Liver (tissue), 9 donors: ENCODE measurements around the gene ANTXR1. TPM values are rescaled to one million over a fixed set of nuclear protein-coding genes. Genes with fewer than 3 reads are reported as not detected.

Experiments
- DNase-seq: peaks from one replicate; pipeline ENCODE4 v3.0.0-alpha.2; 2017; ENCODE audit warnings: low spot score
- H3K27ac ChIP-seq, 2 donors: one replicate each; pipeline ENCODE4 v1.7.0; 2013; ENCODE audit warnings: inconsistent platforms in 2 of 2, low read length in 2 of 2, control low read depth in 1 of 2, low read depth in 1 of 2, mild to moderate bottlenecking in 1 of 2
- H3K27me3 ChIP-seq, 4 donors: one replicate each; pipeline versions ENCODE4 v1.6.1 to v1.7.0; 2013; ENCODE audit warnings: low read length in 3 of 4, inconsistent platforms in 1 of 4, mild to moderate bottlenecking in 1 of 4, moderate library complexity in 1 of 4; ENCODE audit not compliant: control insufficient read depth in 4 of 4, insufficient read depth in 4 of 4
- H3K36me3 ChIP-seq, 4 donors: one replicate each; pipeline versions ENCODE4 v1.6.1 to v1.7.0; 2013; ENCODE audit warnings: low read length in 3 of 4, mild to moderate bottlenecking in 3 of 4, low read depth in 1 of 4, moderate library complexity in 1 of 4; ENCODE audit not compliant: control insufficient read depth in 4 of 4, insufficient read depth in 3 of 4
- H3K4me1 ChIP-seq, 4 donors: one replicate each; pipeline versions ENCODE4 v1.6.1 to v1.7.0; 2013; ENCODE audit warnings: low read length in 3 of 4, mild to moderate bottlenecking in 3 of 4, moderate library complexity in 1 of 4; ENCODE audit not compliant: control insufficient read depth in 4 of 4, insufficient read depth in 4 of 4
- H3K4me3 ChIP-seq, 3 donors: one replicate each; pipeline versions ENCODE4 v1.6.1 to v1.7.0; 2013; ENCODE audit warnings: low read length in 3 of 3, control low read depth in 1 of 3, low read depth in 1 of 3, mild to moderate bottlenecking in 1 of 3
- H3K9ac ChIP-seq, 2 donors: one replicate each; pipeline ENCODE4 v1.7.0; 2013; ENCODE audit warnings: low read length in 2 of 2, mild to moderate bottlenecking in 2 of 2, moderate library complexity in 2 of 2, control low read depth in 1 of 2, low read depth in 1 of 2
- H3K9me3 ChIP-seq, 4 donors: one replicate each; pipeline versions ENCODE4 v1.6.1 to v1.7.0; 2013; ENCODE audit warnings: low read length in 3 of 4; ENCODE audit not compliant: control insufficient read depth in 4 of 4
- EGR1 ChIP-seq, 2 donors: IDR thresholded peaks; 2 replicates each; pipeline ENCODE4 v1.6.1; 2016 to 2018; ENCODE audit warnings: antibody characterized with exemption in 2 of 2, low read depth in 2 of 2
- FOXA1 ChIP-seq: IDR thresholded peaks from 2 replicates; pipeline ENCODE4 v1.6.1; 2016; ENCODE audit warnings: antibody characterized with exemption
- FOXA2 ChIP-seq: IDR thresholded peaks from 2 replicates; pipeline ENCODE4 v1.6.1; 2016; ENCODE audit warnings: antibody characterized with exemption
- GABPA ChIP-seq, 2 donors: IDR thresholded peaks in 1 of 2; conservative IDR thresholded peaks in 1 of 2; 2 replicates each; pipeline ENCODE4 v1.6.1; 2016; ENCODE audit warnings: antibody characterized with exemption in 2 of 2, mild to moderate bottlenecking in 1 of 2, moderate library complexity in 1 of 2
- HNF4A ChIP-seq, 2 donors: conservative IDR thresholded peaks; 2 replicates each; pipeline ENCODE4 v1.6.1; 2016; ENCODE audit warnings: antibody characterized with exemption in 2 of 2, mild to moderate bottlenecking in 2 of 2
- HNF4G ChIP-seq: IDR thresholded peaks from 2 replicates; pipeline ENCODE4 v1.6.1; 2016; ENCODE audit warnings: antibody characterized with exemption
- JUND ChIP-seq, 2 donors: IDR thresholded peaks; 2 replicates each; pipeline ENCODE4 v1.6.1; 2016; ENCODE audit warnings: antibody characterized with exemption in 2 of 2
- NR2F2 ChIP-seq: IDR thresholded peaks from 2 replicates; pipeline ENCODE4 v1.6.1; 2016; ENCODE audit warnings: antibody characterized with exemption
- RAD21 ChIP-seq, 2 donors: IDR thresholded peaks; 2 replicates each; pipeline ENCODE4 v1.6.1; 2016; ENCODE audit warnings: antibody characterized with exemption in 2 of 2, mild to moderate bottlenecking in 2 of 2
- RXRA ChIP-seq, 2 donors: IDR thresholded peaks; 2 replicates each; pipeline ENCODE4 v1.6.1; 2017 to 2018; ENCODE audit warnings: antibody characterized with exemption in 2 of 2, mild to moderate bottlenecking in 1 of 2
- SP1 ChIP-seq: IDR thresholded peaks from 2 replicates; pipeline ENCODE4 v1.6.1; 2018; ENCODE audit warnings: antibody characterized with exemption, mild to moderate bottlenecking
- TAF1 ChIP-seq: conservative IDR thresholded peaks from 2 replicates; pipeline ENCODE4 v1.6.1; 2016; ENCODE audit warnings: antibody characterized with exemption, mild to moderate bottlenecking
- YY1 ChIP-seq: IDR thresholded peaks from 2 replicates; pipeline ENCODE4 v1.6.1; 2016; ENCODE audit warnings: antibody characterized with exemption, mild to moderate bottlenecking
- WGBS: extraction: QIAGEN DNeasy Blood & Tissue Kit; methylation state at CpG from one replicate; pipeline ENCODE4 v1.1.7; 2013; 5-methylcytosine and 5-hydroxymethylcytosine counted together
- polyA plus RNA-seq, 2 donors: library from polyadenylated mRNA; stranded (reverse) in 1 of 2; unstranded in 1 of 2; fragments of 200-250 nt in 1 of 2; fragments of >200 nt in 1 of 2; fragmentation: Nextera tagmentation in 1 of 2; extraction: Ambion mirVana in 1 of 2; gene quantifications; one replicate each; pipeline versions ENCODE4 v1.2.1 to v1.2.3, GENCODE V29; 2013 to 2015
- total RNA-seq, 2 donors: library from RNA; depleted of rRNA; stranded (reverse); fragments of >200 nt; gene quantifications; one replicate each; pipeline ENCODE4 v1.2.3, GENCODE V29; 2014
- TF ChIP-seq, protein P1 (sequence below): IDR thresholded peaks from 2 replicates; pipeline ENCODE4 v1.6.1; 2016; ENCODE audit warnings: antibody characterized with exemption
- TF ChIP-seq, protein P2 (sequence below): fragments of 150-350 bp; IDR thresholded peaks from 2 replicates; pipeline ENCODE4 v1.5.1; 2017; ENCODE audit warnings: improper control_type of control experiment, low read depth, low read length; ENCODE audit not compliant: missing input control
- TF ChIP-seq, protein P3 (sequence below): IDR thresholded peaks from 2 replicates; pipeline ENCODE4 v1.6.1; 2016; ENCODE audit warnings: antibody characterized with exemption
- TF ChIP-seq, protein P4 (sequence below): IDR thresholded peaks from 2 replicates; pipeline ENCODE4 v1.6.1; 2016; ENCODE audit warnings: antibody characterized with exemption, mild to moderate bottlenecking
- TF ChIP-seq, protein P5 (sequence below): IDR thresholded peaks from 2 replicates; pipeline ENCODE4 v1.6.1; 2016; ENCODE audit warnings: antibody characterized with exemption
- donor health status: healthy.
- donor health status: healthy.
- donor health status: healthy.
- donor health status: healthy.
- donor health status: healthy.

Gene ANTXR1
- total and polyA plus RNA-seq, 4 donors = 0.60 to 3.6 (median 1.8) TPM

DNA sequence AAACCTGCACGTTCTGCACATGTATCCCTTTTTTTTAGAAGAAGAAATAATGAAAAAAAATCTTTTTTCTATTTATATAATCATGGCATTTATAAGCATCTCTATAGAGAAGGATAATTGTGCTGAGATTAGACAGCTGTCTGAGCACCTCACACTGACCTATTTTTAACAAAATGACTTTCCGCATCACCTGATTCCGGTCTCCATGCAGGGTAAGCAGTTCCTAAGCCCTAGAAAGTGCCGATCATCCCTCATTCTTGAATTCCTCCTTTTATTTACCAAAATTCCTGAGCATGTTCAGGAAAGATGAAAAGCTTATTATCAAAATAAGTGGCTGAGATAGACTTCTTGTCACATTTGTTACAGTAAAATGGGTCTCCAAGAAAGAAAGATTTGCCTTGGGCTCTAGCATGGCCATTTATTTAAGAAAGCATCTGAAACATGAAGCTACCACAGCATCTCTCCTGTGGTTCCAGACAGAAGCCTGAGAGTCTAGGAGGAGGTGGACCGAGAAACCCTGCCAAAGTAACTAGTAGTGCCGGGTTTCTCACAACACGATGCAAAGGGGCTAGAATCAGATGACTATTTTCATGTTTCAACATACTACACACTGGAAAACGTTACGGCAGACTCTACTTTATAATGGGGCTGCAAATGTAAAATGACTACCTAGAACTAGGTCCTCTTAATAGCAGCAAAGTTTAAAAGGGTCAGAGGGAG is 37.9 kb upstream of the ANTXR1 start:
- Histone ChIP-seq H3K4me3 (no peak overlapping the region), H3K36me3 (no peaks in the 10 kb centered on the region), H3K4me1 (no peaks in the 10 kb centered on the region), H3K9ac (no peak overlapping the region), H3K27me3 (no peaks in the 10 kb centered on the region), H3K9me3 (no peaks in the 10 kb centered on the region), H3K27ac (no peak overlapping the region)
- TF ChIP-seq, protein P1, sequence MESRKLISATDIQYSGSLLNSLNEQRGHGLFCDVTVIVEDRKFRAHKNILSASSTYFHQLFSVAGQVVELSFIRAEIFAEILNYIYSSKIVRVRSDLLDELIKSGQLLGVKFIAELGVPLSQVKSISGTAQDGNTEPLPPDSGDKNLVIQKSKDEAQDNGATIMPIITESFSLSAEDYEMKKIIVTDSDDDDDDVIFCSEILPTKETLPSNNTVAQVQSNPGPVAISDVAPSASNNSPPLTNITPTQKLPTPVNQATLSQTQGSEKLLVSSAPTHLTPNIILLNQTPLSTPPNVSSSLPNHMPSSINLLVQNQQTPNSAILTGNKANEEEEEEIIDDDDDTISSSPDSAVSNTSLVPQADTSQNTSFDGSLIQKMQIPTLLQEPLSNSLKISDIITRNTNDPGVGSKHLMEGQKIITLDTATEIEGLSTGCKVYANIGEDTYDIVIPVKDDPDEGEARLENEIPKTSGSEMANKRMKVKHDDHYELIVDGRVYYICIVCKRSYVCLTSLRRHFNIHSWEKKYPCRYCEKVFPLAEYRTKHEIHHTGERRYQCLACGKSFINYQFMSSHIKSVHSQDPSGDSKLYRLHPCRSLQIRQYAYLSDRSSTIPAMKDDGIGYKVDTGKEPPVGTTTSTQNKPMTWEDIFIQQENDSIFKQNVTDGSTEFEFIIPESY = no peak
- TF ChIP-seq HNF4A (conservative IDR thresholded peaks at IDR 0.05) = no peak
- no peak for TF ChIP-seq EGR1 (IDR thresholded peaks at IDR 0.05; ENCODE audit: low read depth in 2 of 2)
- DNase-seq = no peak
- WGBS = 78% methylated on average over 9 of the region's 9 CpGs

DNA sequence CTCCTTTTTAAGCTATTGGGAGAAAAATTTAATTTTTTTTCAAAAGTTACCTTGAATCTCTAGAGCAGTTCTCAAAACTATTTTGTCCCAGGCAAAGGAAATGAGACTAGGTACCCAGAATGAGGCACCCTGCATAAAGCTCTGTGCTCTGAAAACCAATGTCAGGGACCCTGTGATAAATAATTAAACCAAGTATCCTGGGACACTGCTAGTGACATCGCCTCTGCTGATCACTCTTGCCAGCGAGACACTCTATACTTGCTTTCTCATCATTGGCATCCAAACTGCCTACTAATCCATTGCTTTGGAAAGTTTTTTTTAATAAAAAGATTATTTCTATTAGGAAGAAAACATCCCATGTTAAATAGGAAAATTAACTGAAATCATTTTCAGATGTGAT is 37.1 kb upstream of the ANTXR1 start:
- no peak overlapping the region for H3K4me3 ChIP-seq
- TF ChIP-seq, protein P2, sequence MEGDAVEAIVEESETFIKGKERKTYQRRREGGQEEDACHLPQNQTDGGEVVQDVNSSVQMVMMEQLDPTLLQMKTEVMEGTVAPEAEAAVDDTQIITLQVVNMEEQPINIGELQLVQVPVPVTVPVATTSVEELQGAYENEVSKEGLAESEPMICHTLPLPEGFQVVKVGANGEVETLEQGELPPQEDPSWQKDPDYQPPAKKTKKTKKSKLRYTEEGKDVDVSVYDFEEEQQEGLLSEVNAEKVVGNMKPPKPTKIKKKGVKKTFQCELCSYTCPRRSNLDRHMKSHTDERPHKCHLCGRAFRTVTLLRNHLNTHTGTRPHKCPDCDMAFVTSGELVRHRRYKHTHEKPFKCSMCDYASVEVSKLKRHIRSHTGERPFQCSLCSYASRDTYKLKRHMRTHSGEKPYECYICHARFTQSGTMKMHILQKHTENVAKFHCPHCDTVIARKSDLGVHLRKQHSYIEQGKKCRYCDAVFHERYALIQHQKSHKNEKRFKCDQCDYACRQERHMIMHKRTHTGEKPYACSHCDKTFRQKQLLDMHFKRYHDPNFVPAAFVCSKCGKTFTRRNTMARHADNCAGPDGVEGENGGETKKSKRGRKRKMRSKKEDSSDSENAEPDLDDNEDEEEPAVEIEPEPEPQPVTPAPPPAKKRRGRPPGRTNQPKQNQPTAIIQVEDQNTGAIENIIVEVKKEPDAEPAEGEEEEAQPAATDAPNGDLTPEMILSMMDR = no peak
- TF ChIP-seq SP1 (no peak), JUND (IDR thresholded peaks at IDR 0.05) (no peak), RXRA (IDR thresholded peaks at IDR 0.05) (no peak), FOXA2 (no peak), HNF4A (conservative IDR thresholded peaks at IDR 0.05) (no peak), HNF4G (no peak), YY1 (no peak), EGR1 (IDR thresholded peaks at IDR 0.05; ENCODE audit: low read depth in 2 of 2) (no peak), TAF1 (no peak), GABPA (IDR thresholded peaks at IDR 0.05 in 1 of 2, conservative IDR thresholded peaks at IDR 0.05 in 1 of 2) (no peak), NR2F2 (no peak), RAD21 (IDR thresholded peaks at IDR 0.05) (no peak), FOXA1 (no peak)
- TF ChIP-seq, protein P1 = no peak
- TF ChIP-seq, protein P3, sequence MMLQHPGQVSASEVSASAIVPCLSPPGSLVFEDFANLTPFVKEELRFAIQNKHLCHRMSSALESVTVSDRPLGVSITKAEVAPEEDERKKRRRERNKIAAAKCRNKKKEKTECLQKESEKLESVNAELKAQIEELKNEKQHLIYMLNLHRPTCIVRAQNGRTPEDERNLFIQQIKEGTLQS = no peak
- TF ChIP-seq, protein P4, sequence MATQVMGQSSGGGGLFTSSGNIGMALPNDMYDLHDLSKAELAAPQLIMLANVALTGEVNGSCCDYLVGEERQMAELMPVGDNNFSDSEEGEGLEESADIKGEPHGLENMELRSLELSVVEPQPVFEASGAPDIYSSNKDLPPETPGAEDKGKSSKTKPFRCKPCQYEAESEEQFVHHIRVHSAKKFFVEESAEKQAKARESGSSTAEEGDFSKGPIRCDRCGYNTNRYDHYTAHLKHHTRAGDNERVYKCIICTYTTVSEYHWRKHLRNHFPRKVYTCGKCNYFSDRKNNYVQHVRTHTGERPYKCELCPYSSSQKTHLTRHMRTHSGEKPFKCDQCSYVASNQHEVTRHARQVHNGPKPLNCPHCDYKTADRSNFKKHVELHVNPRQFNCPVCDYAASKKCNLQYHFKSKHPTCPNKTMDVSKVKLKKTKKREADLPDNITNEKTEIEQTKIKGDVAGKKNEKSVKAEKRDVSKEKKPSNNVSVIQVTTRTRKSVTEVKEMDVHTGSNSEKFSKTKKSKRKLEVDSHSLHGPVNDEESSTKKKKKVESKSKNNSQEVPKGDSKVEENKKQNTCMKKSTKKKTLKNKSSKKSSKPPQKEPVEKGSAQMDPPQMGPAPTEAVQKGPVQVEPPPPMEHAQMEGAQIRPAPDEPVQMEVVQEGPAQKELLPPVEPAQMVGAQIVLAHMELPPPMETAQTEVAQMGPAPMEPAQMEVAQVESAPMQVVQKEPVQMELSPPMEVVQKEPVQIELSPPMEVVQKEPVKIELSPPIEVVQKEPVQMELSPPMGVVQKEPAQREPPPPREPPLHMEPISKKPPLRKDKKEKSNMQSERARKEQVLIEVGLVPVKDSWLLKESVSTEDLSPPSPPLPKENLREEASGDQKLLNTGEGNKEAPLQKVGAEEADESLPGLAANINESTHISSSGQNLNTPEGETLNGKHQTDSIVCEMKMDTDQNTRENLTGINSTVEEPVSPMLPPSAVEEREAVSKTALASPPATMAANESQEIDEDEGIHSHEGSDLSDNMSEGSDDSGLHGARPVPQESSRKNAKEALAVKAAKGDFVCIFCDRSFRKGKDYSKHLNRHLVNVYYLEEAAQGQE = no peak
- TF ChIP-seq, protein P5, sequence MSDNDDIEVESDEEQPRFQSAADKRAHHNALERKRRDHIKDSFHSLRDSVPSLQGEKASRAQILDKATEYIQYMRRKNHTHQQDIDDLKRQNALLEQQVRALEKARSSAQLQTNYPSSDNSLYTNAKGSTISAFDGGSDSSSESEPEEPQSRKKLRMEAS = no peak
- 80% methylated on average over 2 of the region's 2 CpGs for WGBS
- no peaks in the 10 kb centered on the region for H3K4me1 ChIP-seq
- H3K36me3 ChIP-seq = no peaks in the 10 kb centered on the region
- H3K9ac ChIP-seq = no peak overlapping the region
- no peak overlapping the region for H3K27ac ChIP-seq
- no peak for DNase-seq
- H3K27me3 ChIP-seq = no peaks in the 10 kb centered on the region
- H3K9me3 ChIP-seq = no peaks in the 10 kb centered on the region
